ENCODE data around the gene GSC2. TPM values are rescaled to one million over a fixed set of nuclear protein-coding genes. Genes with fewer than 3 reads are reported as not detected.

GSC2 gene
- total and polyA plus RNA-seq, 4 donors = not detected

DNA sequence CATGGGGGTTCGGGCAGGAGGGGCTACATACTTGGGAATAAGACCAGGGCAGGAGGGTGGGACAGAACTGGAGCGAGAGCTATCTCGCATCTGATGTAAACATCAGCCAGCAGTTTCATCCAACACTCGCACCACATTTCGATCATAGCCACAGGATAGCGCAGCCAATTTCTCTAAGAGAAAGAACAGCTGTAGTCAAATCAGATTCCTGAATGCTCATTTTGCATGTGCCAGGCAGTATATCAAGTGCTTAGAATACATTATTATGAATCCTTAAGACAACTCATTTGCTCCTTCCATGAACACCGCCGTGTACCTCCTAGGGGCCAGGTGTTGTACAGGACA lies 42.4 kb downstream of the GSC2 start:
- H3K27me3 ChIP-seq (ENCODE audit: control insufficient read depth in 4 of 4, insufficient read depth in 4 of 4, low read length in 3 of 4) = no peaks in the 10 kb centered on the region
- H3K4me3 ChIP-seq (ENCODE audit: low read depth in 1 of 3, low read length in 3 of 3) = no peak overlapping the region
- no peak overlapping the region for H3K9ac ChIP-seq (ENCODE audit: low read depth in 1 of 2, low read length in 2 of 2)
- H3K4me1 ChIP-seq (ENCODE audit: control insufficient read depth in 4 of 4, insufficient read depth in 4 of 4, low read length in 3 of 4) = peaks cover 9 to 28% (median 23%) of the 10 kb centered on the region in 4 donors
- 95% methylated on average over 8 of the region's 8 CpGs for WGBS
- no peak for TF ChIP-seq HNF4G (IDR thresholded peaks at IDR 0.05)
- TF ChIP-seq, protein P1, sequence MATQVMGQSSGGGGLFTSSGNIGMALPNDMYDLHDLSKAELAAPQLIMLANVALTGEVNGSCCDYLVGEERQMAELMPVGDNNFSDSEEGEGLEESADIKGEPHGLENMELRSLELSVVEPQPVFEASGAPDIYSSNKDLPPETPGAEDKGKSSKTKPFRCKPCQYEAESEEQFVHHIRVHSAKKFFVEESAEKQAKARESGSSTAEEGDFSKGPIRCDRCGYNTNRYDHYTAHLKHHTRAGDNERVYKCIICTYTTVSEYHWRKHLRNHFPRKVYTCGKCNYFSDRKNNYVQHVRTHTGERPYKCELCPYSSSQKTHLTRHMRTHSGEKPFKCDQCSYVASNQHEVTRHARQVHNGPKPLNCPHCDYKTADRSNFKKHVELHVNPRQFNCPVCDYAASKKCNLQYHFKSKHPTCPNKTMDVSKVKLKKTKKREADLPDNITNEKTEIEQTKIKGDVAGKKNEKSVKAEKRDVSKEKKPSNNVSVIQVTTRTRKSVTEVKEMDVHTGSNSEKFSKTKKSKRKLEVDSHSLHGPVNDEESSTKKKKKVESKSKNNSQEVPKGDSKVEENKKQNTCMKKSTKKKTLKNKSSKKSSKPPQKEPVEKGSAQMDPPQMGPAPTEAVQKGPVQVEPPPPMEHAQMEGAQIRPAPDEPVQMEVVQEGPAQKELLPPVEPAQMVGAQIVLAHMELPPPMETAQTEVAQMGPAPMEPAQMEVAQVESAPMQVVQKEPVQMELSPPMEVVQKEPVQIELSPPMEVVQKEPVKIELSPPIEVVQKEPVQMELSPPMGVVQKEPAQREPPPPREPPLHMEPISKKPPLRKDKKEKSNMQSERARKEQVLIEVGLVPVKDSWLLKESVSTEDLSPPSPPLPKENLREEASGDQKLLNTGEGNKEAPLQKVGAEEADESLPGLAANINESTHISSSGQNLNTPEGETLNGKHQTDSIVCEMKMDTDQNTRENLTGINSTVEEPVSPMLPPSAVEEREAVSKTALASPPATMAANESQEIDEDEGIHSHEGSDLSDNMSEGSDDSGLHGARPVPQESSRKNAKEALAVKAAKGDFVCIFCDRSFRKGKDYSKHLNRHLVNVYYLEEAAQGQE (IDR thresholded peaks at IDR 0.05) = no peak
- TF ChIP-seq, protein P2, sequence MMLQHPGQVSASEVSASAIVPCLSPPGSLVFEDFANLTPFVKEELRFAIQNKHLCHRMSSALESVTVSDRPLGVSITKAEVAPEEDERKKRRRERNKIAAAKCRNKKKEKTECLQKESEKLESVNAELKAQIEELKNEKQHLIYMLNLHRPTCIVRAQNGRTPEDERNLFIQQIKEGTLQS (IDR thresholded peaks at IDR 0.05) = no peak
- peaks cover 0 to 2% (median 0%) of the 10 kb centered on the region in 4 donors for H3K36me3 ChIP-seq (ENCODE audit: control insufficient read depth in 4 of 4, insufficient read depth in 3 of 4, low read depth in 1 of 4, low read length in 3 of 4)
- H3K9me3 ChIP-seq (ENCODE audit: control insufficient read depth in 4 of 4, low read length in 3 of 4) = no peaks in the 10 kb centered on the region
- no peak for DNase-seq (ENCODE audit: low spot score)
- no peak overlapping the region for H3K27ac ChIP-seq (ENCODE audit: low read depth in 1 of 2, low read length in 2 of 2)

DNA sequence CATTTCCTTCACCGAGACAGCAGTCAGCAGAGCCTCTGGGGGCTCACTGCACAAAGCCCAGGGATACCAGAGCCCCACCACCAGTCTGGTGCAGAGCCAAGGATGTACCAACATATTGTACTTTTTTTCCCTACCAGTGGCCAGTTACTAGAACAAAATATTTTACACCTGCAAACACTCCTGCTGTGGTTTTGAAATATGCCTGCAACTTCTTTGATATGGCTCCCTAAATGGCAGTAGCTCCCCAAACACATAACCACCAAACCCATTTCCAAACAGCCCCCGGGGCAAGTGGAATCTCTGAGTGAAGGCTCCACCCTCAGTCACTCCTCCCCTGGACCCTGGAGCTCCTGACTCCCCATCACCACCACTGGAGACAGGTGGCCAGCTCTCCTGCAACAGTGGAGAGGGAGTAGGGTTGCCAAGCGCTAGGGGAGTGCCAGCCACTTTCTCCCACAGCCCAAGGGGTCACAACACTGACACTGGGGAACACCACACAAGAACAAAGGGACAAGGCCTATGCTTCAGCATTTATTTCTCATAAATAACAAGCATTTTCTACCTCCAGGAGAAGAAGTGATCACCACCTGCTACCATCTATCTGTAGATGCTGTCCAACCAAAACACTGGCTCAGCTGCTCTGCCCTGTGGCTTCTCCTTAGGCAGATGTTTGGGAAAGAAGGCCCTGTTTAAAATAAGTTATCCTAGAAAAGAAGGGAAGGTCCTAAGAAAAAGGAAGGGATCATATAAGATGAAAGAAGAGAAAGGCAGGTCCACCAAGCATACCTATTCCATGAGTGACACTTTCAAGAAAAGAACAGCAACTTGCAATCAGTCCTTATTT lies 43.0 kb downstream of the GSC2 start:
- DNase-seq (ENCODE audit: low spot score) = no peak
- WGBS = 92% methylated on average over 3 of the region's 3 CpGs
- Histone ChIP-seq H3K4me3 (ENCODE audit: low read depth in 1 of 3, low read length in 3 of 3) (no peak overlapping the region), H3K27ac (ENCODE audit: low read depth in 1 of 2, low read length in 2 of 2) (no peak overlapping the region), H3K36me3 (ENCODE audit: control insufficient read depth in 4 of 4, insufficient read depth in 3 of 4, low read depth in 1 of 4, low read length in 3 of 4) (peaks cover 0 to 2% (median 0%) of the 10 kb centered on the region in 4 donors), H3K27me3 (ENCODE audit: control insufficient read depth in 4 of 4, insufficient read depth in 4 of 4, low read length in 3 of 4) (no peaks in the 10 kb centered on the region), H3K4me1 (ENCODE audit: control insufficient read depth in 4 of 4, insufficient read depth in 4 of 4, low read length in 3 of 4) (peaks cover 9 to 28% (median 23%) of the 10 kb centered on the region in 4 donors), H3K9ac (ENCODE audit: low read depth in 1 of 2, low read length in 2 of 2) (no peak overlapping the region), H3K9me3 (ENCODE audit: control insufficient read depth in 4 of 4, low read length in 3 of 4) (no peaks in the 10 kb centered on the region)
- TF ChIP-seq NR2F2 (IDR thresholded peaks at IDR 0.05) = no peak
- TF ChIP-seq, protein P3, sequence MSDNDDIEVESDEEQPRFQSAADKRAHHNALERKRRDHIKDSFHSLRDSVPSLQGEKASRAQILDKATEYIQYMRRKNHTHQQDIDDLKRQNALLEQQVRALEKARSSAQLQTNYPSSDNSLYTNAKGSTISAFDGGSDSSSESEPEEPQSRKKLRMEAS (IDR thresholded peaks at IDR 0.05) = no peak
- no peak for TF ChIP-seq GABPA (IDR thresholded peaks at IDR 0.05 in 1 of 2, conservative IDR thresholded peaks at IDR 0.05 in 1 of 2)
- no peak for TF ChIP-seq EGR1 (IDR thresholded peaks at IDR 0.05; ENCODE audit: low read depth in 2 of 2)
- TF ChIP-seq TAF1 (conservative IDR thresholded peaks at IDR 0.05) = no peak
- no peak for TF ChIP-seq JUND (IDR thresholded peaks at IDR 0.05)
- TF ChIP-seq, protein P4, sequence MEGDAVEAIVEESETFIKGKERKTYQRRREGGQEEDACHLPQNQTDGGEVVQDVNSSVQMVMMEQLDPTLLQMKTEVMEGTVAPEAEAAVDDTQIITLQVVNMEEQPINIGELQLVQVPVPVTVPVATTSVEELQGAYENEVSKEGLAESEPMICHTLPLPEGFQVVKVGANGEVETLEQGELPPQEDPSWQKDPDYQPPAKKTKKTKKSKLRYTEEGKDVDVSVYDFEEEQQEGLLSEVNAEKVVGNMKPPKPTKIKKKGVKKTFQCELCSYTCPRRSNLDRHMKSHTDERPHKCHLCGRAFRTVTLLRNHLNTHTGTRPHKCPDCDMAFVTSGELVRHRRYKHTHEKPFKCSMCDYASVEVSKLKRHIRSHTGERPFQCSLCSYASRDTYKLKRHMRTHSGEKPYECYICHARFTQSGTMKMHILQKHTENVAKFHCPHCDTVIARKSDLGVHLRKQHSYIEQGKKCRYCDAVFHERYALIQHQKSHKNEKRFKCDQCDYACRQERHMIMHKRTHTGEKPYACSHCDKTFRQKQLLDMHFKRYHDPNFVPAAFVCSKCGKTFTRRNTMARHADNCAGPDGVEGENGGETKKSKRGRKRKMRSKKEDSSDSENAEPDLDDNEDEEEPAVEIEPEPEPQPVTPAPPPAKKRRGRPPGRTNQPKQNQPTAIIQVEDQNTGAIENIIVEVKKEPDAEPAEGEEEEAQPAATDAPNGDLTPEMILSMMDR (IDR thresholded peaks at IDR 0.05; ENCODE audit: low read depth, low read length, missing input control) = no peak
- TF ChIP-seq HNF4A (conservative IDR thresholded peaks at IDR 0.05) = no peak
- TF ChIP-seq, protein P5, sequence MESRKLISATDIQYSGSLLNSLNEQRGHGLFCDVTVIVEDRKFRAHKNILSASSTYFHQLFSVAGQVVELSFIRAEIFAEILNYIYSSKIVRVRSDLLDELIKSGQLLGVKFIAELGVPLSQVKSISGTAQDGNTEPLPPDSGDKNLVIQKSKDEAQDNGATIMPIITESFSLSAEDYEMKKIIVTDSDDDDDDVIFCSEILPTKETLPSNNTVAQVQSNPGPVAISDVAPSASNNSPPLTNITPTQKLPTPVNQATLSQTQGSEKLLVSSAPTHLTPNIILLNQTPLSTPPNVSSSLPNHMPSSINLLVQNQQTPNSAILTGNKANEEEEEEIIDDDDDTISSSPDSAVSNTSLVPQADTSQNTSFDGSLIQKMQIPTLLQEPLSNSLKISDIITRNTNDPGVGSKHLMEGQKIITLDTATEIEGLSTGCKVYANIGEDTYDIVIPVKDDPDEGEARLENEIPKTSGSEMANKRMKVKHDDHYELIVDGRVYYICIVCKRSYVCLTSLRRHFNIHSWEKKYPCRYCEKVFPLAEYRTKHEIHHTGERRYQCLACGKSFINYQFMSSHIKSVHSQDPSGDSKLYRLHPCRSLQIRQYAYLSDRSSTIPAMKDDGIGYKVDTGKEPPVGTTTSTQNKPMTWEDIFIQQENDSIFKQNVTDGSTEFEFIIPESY (IDR thresholded peaks at IDR 0.05) = no peak
- no peak for TF ChIP-seq RAD21 (IDR thresholded peaks at IDR 0.05)
- no peak for TF ChIP-seq FOXA1 (IDR thresholded peaks at IDR 0.05)
- TF ChIP-seq, protein P1 (IDR thresholded peaks at IDR 0.05) = no peak
- TF ChIP-seq SP1 (IDR thresholded peaks at IDR 0.05) = no peak
- TF ChIP-seq FOXA2 (IDR thresholded peaks at IDR 0.05) = no peak
- no peak for TF ChIP-seq RXRA (IDR thresholded peaks at IDR 0.05)
- no peak for TF ChIP-seq YY1 (IDR thresholded peaks at IDR 0.05)

Data from liver (tissue), 9 donors.